ENCODE measurements around the gene DDX11. TPM values are rescaled to one million over a fixed set of nuclear protein-coding genes. Genes with fewer than 3 reads are reported as not detected.
"Not testable (repeated sequence)": the region's sequence is repeated elsewhere in the genome, so short reads cannot be mapped to it uniquely, and the experiment has no call there.

DDX11 gene
- polyA plus RNA-seq, 12 donors = 20.6 to 52.2 (median 30.5) TPM; not detected in 1

- DNase-seq = no peak
Measured at GRCh38 chr12:31057671-31058070, 16.0 kb upstream of the DDX11 start.

- DNase-seq = not testable (repeated sequence)
Measured at GRCh38 chr12:31066196-31066595, 7.5 kb upstream of the DDX11 start.

GRCh38 chr12:31067656-31068055 lies 6.0 kb upstream of the DDX11 start:
- not testable (repeated sequence) for DNase-seq

- DNase-seq = not testable (repeated sequence)
Measured at GRCh38 chr12:31070971-31071740, 2.5 kb upstream of the DDX11 start.

- not testable (repeated sequence) for DNase-seq
Measured at GRCh38 chr12:31072962-31073361, 698 bp upstream of the DDX11 start.

DNA sequence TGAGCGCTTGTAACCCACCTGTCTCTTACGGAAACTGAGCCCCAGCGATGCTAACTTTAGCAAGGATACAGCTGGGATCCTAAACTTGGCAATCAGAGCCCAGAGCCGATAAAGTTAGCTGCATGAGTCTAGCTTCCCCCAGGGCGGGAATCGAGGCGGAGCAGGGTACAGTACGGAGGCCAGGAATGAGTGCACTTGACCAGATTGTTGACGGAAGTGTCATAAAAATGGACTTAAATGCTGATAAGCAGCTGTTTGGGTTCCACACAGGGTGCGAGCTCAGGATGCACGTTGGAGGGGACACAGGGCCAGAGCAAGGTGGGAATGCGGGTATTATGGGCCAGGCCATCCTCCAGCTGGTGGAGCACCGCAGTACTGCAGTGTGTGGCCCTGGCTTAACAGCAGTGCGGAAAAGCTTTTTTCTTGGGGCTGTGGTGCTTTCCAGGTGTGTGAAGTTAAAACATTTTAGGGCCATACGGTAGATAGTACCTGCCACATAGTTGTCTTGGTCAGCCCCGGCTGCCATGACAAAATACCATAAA lies 744 bp downstream of the DDX11 start:
- DNase-seq = not testable (repeated sequence)

DNA sequence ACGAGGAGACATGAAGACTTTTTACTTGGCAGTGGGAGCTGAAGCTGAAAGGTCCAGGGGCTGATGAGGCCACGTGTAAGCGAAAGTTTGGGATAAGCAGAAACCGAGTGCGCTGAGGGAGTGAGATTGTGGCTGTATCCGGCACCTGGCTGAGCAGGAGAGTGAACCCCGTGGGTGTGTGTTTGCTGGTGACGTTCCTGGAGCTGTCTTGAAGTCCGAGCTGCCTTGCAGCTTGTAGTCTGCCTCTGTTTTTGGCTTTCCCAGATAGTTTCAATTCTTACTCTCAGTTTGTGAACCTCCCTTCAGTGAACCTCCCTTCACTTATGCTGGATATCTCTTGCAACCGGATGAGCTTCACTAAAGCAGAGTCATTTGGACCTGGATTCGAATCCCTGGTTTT lies 2.5 kb downstream of the DDX11 start:
- DNase-seq = not testable (repeated sequence)

DNA sequence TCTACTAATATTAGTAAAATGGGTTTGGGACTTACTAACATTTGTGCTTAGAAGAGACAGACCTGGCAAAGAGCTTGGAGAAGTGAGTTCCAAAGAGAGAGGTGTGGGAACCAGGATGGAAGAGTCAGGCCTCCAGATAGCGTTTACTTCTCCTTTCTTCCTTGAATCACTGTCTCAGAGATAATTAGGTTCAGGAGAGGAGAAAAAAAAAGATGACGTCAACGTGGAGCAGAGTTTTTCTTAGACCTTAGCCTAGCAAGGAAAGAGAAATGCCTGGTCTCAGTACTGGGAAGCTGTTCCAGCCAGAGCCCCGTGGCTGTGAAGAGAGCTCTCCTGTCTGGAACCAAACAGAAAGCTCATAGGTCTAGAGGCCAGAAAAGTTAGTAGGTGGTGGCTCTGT lies 3.4 kb downstream of the DDX11 start:
- DNase-seq = not testable (repeated sequence)

GRCh38 chr12:31077998-31078397 lies 4.3 kb downstream of the DDX11 start:
- DNase-seq = not testable (repeated sequence)

GRCh38 chr12:31079421-31079820 lies 5.8 kb downstream of the DDX11 start:
- DNase-seq = not testable (repeated sequence)

- DNase-seq = not testable (repeated sequence)
Measured at GRCh38 chr12:31080221-31080620, 6.6 kb downstream of the DDX11 start.

GRCh38 chr12:31081274-31081673 lies 7.6 kb downstream of the DDX11 start:
- DNase-seq = not testable (repeated sequence)

GRCh38 chr12:31084241-31084640 lies 10.6 kb downstream of the DDX11 start:
- DNase-seq = not testable (repeated sequence)

DNA sequence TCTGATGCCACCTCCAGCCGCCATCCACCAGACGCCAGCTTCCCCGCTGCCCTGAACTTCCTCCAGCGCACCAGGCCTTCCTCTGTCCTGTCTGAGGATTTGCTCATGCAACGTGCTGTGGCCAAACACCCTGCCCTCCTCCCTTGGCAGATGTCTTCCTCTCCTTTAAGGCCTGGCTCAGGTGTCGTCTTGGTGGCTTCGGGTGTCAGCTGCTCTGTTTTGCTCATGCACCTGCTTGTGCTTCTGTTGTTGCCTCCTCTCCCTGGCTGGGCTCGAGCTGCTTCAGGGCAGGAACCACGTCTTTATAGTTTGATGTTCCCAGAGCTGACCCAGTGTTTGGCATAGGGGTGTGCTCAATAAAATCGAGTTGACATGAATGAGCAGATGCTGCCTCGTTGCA lies 12.4 kb downstream of the DDX11 start:
- not testable (repeated sequence) for DNase-seq

GRCh38 chr12:31087486-31087885 lies 13.8 kb downstream of the DDX11 start:
- DNase-seq = not testable (repeated sequence)

- not testable (repeated sequence) for DNase-seq
Measured at GRCh38 chr12:31087956-31088355, 14.3 kb downstream of the DDX11 start.

GRCh38 chr12:31089072-31089471 lies 15.4 kb downstream of the DDX11 start:
- no peak for DNase-seq

DNA sequence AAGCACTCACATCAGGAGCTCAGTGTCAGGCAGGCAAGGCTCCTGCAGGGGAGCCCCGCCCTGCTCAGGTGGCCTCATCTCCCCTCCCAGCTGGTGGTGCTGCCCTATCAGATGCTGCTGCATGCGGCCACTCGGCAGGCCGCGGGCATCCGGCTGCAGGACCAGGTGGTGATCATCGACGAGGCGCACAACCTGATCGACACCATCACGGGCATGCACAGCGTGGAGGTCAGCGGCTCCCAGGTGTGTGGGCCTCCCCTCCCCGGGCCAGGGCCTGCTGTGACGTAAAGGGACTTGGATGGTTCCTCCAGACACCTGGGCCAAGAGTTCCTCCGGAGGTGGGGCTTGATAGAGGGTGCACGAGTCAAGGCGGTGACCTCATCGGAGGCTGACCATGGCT lies 18.0 kb downstream of the DDX11 start:
- DNase-seq = not testable (repeated sequence)

DNA sequence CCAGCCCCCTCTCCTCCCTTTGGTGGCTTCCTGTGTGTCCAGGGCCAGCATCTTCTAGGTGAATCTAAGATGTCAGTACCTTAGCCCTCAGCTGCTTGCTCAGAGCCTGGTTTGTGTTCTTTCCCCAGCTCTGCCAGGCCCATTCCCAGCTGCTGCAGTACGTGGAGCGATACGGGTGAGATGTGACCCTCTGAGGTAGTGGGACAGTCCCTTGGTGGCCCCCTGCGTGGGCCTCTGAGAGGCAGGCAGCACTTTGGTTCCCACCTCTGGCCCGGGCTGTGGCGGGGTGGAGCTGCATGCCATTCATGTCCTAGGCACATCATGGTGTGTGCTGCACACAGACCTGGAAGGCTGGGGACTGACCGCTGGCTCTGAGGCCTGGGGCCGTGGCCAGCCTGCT lies 19.1 kb downstream of the DDX11 start:
- not testable (repeated sequence) for DNase-seq

GRCh38 chr12:31095080-31095860 lies 21.6 kb downstream of the DDX11 start:
- not testable (repeated sequence) for DNase-seq

DNA sequence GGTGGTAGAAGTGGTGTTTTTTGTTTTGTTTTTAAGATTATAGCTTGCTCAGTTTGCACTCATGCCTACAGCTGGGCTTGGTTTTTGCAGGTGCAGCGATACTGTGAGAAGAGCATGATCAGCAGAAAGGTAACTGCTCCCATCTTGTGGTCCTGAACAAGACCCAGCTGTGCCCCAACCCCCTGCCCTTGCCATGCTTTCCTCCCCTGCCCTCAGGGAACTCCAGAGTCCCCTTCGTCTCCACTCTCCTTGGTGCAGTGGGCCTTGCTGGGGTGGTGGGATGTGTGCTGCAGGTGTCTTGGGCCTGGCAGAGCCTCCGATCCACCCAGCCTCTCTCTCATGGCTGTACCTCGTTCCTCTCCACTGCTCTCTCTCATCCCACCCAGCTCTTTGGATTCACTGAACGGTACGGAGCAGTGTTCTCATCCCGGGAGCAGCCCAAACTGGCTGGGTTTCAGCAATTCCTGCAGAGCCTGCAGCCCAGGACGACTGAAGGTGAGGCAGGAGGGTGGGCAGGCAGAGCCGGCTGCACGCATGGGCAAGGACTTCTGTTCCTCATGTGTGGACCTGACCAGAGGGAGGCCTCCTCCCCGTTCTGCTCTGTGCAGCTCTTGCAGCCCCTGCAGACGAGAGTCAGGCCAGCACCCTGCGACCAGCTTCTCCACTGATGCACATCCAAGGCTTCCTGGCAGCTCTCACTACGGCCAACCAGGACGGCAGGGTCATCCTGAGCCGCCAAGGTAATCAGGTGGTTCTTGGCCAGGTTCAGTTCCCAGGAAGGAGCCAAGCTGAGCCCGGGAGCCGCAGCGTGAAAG lies 22.8 kb downstream of the DDX11 start:
- DNase-seq = not testable (repeated sequence)

- not testable (repeated sequence) for DNase-seq
Measured at GRCh38 chr12:31097819-31098218, 24.2 kb downstream of the DDX11 start.

Measured in muscle of arm (tissue), 12 donors.